GM21528 (cell line): ENCODE measurements around the gene ETAA1.

Source experiments
- ATAC-seq: cut with Tn5 transposase; IDR thresholded peaks from one replicate; pipeline ENCODE4 v1.9.1; 2021; ENCODE audit warnings: mild to moderate bottlenecking, moderate library complexity; ENCODE audit not compliant: unreplicated experiment, low FRiP score

ETAA1 gene

DNA sequence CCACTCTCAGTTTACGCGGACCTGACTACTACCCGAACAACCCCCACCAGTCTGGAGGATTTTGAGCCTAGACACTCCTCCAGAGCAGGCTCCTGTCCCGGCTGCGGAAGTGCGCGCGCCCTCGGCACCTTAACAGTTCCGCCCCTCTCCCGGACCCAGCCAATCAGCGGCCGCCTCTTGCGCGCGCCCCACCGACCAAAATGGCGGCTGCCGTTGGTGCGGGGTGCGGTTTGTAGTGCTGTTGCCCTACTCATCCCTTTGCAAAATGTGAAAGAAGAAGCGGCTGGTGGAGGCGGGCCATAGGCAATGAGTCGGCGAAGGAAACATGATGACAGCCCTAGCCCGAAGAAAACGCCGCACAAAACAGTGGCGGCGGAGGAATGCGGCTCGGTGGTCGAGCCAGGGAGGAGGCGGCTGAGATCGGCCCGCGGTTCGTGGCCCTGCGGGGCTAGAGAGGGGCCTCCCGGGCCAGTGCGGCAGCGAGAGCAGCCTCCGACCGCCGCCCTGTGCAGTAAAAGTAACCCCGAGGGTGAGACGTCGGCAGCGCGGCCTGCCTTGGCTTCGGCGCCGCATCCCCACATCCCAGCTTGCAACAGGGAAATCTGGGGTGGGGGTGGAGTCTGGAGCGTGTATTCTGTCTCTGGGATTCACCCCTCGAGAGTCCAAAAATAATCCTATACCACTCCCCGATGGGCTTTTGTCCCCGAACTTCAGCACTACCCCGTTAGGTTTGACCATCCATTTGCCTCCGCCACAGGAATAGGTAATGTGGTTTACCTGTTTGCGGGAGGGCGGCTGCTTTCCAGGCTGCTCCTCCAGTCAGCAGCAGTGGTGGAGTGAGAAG, at the start of gene ETAA1:
TSS of gene ETAA1 (plus strand) at position 191 of the 844 bp plus-strand sequence. CDS start at position 307, 116 bp downstream.
- peak; percentile 99 for ATAC-seq

GRCh38 chr2:67366832-67367412, 30.2 kb upstream of the ETAA1 start:
- ATAC-seq, result no peak

DNA sequence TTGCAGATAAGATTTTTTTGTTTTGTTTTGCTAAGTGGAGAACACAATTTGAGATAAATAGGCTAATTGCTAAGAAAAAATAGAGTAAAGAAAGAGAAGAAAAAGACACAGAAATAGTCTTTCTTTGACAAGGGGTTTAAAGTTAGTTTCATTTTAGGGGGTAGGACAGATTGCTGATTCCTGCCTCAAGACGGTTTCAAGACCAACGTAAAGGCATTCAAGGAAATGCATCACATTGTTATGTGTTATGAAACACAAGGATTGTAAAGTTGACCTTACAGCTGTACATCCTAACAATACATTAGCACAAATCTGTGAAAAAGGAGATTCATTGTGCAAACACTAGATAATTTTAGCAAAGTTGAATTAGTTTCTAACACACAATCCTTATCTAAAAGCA, 22.7 kb upstream of the ETAA1 start:
- ATAC-seq, result no peak

DNA sequence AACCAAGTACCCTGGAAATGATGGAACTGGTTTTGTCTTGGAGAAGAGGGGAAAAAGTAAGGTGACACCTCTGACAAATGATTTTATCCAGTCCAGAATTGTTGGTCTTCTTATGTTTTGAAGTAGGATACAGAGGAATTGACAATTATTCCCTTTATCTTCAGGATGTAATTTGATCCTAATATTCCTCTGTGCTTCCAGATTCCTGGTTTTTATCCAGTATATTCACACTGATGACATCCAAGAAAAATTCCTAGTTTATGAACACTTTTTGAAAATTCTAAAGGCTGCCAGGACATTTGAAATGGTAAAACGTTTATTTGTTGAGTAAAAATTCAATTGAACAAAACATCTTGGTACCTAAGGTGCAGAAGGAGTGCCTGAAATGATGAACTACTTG, 22.2 kb upstream of the ETAA1 start:
- no peak for ATAC-seq

GRCh38 chr2:67378555-67378954, 18.6 kb upstream of the ETAA1 start:
- no peak for ATAC-seq

DNA sequence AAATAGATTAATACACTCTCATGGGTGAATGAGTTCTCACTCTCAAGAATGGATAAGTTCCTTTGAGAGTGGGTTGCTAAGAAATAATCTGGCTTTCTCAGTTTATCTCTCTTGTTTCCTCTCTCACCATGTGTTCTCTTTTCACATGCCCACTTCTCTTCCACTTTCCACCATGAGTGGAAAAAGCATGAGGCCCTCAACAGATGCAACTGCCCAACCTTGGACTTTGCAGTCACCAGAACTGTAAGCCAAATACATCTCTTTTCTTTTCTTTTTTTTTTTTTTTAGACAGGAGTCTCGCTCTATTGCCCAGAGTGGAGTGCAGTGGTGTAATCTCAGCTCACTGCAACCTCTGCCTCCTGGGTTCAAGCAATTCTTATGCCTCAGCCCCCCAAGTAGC, 18.1 kb upstream of the ETAA1 start:
- ATAC-seq, result no peak

- no peak for ATAC-seq
These were observed 12.9 kb upstream of the ETAA1 start for GRCh38 chr2:67384123-67384822.

DNA sequence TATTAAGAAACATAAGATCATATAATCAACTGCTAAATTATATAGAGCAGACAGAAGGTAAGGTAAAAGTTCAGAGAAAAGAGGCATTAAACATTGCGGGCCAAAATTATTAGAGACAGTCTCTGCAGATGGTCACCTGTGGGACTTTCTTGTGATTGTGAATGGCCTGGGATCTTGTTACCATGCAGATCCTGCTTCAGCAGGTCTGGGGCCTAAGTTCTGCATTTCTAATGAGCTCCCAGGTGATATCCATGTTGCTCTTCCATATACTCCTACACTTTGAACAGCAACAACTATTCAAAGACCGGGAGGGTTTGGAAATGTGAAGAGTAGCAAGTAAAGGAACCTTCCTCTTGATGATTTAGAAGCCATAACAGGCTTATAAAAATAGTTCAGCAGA, 8.5 kb upstream of the ETAA1 start:
- no peak for ATAC-seq

DNA sequence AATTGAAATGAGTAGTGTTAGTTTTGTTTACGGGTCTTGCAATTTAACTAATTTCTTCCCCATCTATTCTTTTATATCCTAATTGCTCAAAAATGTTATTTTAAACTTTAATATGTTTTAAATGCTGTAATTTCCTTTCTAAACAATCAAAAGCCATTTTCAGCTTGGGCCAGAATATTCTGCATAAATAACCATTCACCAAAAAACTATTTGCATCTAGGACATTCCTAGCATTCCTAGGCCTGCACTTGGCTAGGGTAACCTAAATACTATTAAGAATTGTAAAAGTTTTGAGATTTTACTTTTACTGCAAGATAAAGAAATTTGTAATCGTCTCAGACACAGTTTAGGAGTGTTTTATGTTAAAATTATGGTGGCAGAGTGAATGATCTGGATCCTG, 7.8 kb upstream of the ETAA1 start:
- no peak for ATAC-seq

GRCh38 chr2:67389788-67390187, 7.3 kb upstream of the ETAA1 start:
- no peak for ATAC-seq

- no peak for ATAC-seq
These were observed 3.9 kb upstream of the ETAA1 start for GRCh38 chr2:67393237-67393636.

GRCh38 chr2:67394734-67395133, 2.4 kb upstream of the ETAA1 start:
- ATAC-seq, result no peak

DNA sequence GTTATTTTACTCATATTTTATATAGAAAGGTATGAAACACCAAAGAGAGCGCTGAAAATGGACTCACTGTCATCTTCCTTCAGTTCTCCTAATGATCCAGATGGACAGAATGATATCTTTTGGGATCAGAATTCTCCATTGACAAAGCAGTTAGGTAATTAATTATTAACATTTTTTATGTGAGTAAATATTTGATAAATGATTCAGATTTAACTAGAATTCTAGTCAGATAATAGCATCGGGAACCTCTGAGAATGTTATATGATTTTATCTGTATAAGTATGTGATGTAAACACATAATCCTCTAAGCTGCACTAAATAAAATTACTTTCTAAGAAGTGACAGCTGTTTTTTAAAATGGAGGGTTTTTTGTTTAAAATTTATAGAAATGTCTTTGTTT, 2.0 kb downstream of the ETAA1 start:
- ATAC-seq, result no peak

DNA sequence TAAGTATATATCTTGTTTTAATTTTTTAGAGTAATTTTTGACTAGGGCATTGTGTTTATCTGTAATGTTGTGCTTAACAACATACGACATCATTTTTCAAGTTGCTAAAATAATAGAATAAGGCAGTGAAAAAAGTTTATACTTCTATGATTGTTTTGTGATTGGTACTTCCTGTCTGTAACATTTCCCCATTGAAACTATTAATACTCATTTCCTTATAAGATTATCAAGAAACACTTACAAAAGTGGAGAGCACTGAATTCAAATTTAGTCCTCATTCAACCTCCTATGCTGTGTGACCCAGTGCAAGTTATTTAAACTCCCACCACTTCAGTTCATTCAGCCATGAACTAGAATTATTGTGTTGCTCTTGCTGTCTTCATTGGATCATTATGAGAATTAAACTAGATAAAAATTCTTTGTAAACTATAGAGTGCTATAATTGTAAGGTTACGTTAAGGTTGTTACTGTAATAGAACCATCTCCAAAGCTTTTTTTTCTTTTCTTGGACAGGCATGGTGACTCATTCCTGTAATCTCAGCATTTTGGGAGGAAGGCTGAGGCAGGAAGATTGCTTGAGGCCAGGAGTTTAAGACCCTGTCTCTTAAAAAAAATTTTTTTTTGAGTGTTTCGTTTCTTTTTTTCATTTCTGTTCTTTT, 2.8 kb downstream of the ETAA1 start:
- no peak for ATAC-seq

DNA sequence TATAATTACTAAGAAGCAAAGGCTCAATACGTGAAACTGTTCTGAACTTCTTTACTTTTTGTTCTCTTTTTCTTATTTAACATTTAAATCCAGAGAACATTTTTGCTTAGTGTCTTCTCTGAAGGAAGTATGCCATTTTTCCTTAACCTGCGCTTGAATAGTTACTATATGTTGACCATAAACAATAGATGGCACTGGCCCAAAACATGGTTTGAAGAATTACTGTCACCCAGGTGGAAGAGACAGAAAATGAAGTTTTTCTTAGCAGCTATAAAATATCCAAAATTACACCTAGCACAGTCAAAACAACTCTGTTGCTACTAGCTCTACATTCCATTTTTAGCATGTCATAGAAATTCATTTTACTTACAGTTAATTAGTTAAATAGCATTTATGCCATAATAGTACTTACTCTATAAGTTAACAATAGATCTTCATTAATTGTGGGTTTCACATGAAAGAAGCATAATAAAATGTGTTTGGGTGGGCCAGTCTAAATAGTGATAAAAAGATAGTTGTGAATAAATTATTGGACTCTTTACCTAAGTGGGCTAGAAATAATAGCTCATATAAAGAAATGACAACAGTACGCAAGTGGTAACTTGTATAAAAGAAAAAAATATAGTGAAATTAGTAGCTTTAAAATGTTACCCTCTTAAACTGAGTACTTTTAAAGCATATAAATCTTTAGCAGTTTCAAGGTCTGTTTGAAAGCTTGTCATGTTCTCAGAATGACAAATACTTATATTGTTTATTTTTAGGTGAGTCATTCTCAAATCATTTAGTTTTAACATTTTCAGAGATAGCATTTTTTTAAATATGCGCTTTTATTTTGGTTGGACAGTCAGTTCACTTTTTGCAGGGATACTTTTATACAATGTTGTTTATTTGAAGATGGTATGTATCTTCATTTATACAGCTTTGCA, 3.7 kb downstream of the ETAA1 start:
- ATAC-seq, result no peak

GRCh38 chr2:67408346-67408745, 11.2 kb downstream of the ETAA1 start:
- no peak for ATAC-seq

GRCh38 chr2:67412424-67412823, 15.3 kb downstream of the ETAA1 start:
- ATAC-seq, result no peak

DNA sequence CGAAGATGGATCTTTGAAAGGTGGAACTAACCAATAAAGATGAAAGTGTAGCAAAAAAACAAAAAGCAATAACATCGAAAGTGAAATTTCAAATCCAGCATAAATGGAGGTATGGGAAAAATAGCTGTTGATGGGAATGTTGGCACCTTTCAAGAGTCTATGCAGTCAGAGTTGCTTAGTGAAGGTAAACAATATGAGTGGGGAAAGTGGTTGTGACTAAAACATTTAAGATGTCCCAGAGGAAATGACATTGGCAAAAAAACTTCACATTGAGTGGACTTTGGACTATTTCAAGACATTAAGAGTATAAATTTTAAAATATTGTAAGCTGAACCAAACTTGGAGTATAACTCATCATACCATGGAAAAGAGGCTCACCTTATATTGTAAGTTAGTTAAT, 17.7 kb downstream of the ETAA1 start:
- no peak for ATAC-seq

DNA sequence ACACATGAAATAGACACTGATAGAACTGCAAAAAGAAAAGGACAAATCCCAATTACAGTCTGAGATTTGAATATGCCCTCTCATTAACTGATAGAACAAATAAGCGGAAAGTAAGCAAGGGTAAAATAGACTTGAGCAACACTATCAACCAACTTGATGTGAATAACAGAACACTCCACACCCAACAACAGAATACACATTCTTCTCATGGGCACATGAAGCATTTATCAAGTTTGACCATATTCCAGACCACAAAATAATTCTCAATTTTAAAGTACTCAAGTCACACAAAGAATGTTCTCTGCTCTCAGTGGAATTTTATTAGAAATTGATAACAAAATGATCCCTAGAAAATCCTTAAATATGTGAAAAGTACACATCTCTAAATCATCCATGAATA, 19.0 kb downstream of the ETAA1 start:
- ATAC-seq, result no peak

DNA sequence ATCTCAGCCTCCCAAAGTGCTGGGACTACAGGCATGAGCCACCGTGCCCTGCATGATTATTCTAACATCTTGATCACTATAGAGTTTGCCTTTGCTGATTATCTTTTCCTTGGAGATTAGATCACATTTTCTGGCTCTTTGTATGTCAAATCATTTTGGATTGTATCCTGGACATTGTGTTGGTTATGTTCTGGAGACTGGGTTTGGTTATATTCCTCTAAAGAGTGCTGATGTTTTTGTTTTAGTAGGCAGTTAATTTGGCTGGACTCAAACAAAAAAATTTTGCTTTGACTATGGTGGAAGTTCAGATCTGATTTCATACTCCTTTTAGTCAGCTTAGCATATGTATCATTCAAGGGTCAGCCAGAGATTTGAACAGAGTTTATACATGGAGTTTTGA, 26.4 kb downstream of the ETAA1 start:
- no peak for ATAC-seq
